ENCODE results near the gene STXBP2. TPM values are rescaled to one million over a fixed set of nuclear protein-coding genes. Genes with fewer than 3 reads are reported as not detected.

Gene STXBP2
- total and polyA plus RNA-seq, 9 donors = 1.6 to 12.4 (median 5.1) TPM

DNA sequence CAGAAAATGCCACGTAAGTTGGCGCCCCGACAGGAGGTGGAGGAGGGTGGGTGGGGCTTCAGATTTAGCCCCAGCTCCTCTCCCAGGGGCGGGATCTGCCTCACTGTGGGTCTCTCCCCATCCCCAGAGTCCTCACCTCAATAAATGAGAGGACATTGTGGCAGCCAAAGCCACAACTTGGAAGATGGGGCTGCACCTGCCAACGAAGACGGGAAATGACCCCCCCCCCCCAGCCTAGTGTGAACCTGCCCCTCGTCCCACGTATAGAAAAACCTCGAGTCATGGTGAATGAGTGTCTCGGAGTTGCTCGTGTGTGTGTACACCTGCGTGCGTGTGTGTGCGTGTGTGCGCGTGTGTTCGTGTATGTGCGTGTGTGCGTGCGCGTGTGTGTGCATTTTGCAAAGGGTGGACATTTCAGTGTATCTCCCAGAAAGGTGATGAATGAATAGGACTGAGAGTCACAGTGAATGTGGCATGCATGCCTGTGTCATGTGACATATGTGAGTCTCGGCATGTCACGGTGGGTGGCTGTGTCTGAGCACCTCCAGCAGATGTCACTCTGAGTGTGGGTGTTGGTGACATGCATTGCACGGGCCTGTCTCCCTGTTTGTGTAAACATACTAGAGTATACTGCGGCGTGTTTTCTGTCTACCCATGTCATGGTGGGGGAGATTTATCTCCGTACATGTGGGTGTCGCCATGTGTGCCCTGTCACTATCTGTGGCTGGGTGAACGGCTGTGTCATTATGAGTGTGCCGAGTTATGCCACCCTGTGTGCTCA is 42.3 kb downstream of the STXBP2 start:
- DNase-seq = no peak
- H3K4me3 ChIP-seq (ENCODE audit: low read length) = no peak overlapping the region

DNA sequence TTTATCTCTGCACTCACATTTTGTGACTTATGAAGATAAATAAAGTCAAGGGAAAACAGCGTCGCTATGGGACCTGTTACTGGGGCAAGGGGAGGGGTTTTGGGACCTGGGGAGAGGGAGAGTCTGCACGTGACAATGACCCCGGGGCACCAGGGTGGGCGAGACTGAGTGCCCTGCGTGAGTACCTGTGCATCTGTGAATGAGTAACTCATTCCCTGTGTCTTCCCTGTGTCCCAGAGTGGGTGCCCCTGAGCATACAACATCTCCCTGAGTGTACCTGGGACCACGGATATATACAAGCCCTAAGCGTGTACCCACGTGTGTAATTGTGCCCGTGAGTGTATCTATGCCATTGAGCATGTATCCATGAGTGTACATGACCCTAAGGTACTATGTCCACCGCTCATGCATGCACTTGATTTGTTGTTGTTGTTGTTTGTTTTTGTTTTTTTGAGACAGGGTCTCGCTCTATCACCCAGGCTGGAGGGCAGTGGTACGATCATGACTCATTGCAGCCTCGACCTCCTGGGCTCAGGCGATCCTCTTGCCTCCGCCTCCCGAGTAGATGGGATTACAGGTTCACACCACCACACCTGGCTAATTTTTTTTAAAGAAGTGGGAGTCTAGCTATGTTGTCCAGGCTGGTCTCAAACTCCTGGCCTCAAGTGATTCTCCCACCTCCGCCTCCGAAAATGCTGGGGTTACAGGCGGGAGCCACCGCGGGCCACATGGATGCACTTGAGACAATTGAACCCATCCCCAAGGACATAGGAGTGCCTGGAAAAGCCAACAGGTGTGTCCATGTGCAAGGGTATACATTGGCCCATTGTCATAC is 43.1 kb downstream of the STXBP2 start:
- Histone ChIP-seq H3K4me1 (ENCODE audit: control insufficient read depth, insufficient read depth, low read length) (peaks cover 12% of the 10 kb centered on the region), H3K27me3 (ENCODE audit: control insufficient read depth, insufficient read depth, low read length) (peaks cover 9% of the 10 kb centered on the region), H3K4me3 (ENCODE audit: low read length) (no peak overlapping the region), H3K27ac (ENCODE audit: low read length) (no peak overlapping the region), H3K36me3 (ENCODE audit: control insufficient read depth, insufficient read depth, low read length) (peaks cover 16% of the 10 kb centered on the region), H3K9me3 (replicated peaks; ENCODE audit: control insufficient read depth, low read depth, low read length) (no peaks in the 10 kb centered on the region)
- DNase-seq = no peak
- WGBS (ENCODE audit: insufficient coverage) = 45% methylated on average over 15 of the region's 22 CpGs

More for the DNA sequence above, 42.3 kb downstream of the STXBP2 start:
- H3K27me3 ChIP-seq (ENCODE audit: control insufficient read depth, insufficient read depth, low read length) = peaks cover 9% of the 10 kb centered on the region
- H3K9me3 ChIP-seq (replicated peaks; ENCODE audit: control insufficient read depth, low read depth, low read length) = no peaks in the 10 kb centered on the region
- 71% methylated on average over 16 of the region's 30 CpGs for WGBS (ENCODE audit: insufficient coverage)
- no peak overlapping the region for H3K27ac ChIP-seq (ENCODE audit: low read length)
- H3K36me3 ChIP-seq (ENCODE audit: control insufficient read depth, insufficient read depth, low read length) = peaks cover 16% of the 10 kb centered on the region
- peaks cover 12% of the 10 kb centered on the region for H3K4me1 ChIP-seq (ENCODE audit: control insufficient read depth, insufficient read depth, low read length)

DNA sequence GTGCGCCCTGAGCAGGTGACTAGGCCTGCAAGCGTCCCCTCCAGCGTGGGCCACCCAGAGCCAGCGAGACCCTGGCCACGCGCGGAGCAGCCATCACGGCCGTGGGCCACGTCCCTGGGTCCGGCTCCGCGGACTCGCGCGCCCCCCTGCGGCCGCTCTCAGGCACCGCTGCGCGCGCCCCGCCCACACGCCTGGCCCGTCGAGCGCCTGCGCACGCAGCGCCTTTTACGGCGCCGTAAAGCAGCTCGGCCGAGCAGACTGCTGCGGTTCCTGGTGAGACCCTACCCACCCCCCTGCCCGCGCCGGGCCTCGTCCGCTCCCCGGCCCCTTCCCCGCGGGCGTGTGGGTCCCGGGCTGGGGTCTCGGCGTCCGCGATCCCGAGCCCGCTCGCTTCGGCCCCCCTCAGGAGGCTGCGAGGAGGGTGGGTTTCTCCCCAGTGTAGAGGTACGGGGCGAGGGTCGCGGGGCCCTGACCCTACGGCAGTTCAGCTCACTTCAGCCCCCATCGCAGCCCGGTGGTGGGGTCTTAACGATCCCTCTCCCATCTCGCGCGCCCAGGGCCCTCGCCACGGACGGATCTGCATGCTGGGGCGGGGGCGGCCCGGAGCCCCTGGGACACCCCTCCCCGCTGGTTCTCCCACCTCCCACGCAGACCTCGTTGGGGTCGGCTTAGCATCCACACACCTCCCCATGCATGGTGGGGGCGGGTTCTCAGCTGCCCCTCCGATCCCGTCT is 43.9 kb downstream of the STXBP2 start, which contains the start of gene TRAPPC5:
TRAPPC5 (plus strand) TSS at position 228 of the 734 bp plus-strand sequence. CDS start 1,421 bp downstream, outside the sequence.
- Histone ChIP-seq H3K27ac (ENCODE audit: low read length) (peak within 1 kb of the TSS; percentile 65), H3K36me3 (ENCODE audit: control insufficient read depth, insufficient read depth, low read length) (peaks cover 16% of the 10 kb centered on the region), H3K9me3 (replicated peaks; ENCODE audit: control insufficient read depth, low read depth, low read length) (no peaks in the 10 kb centered on the region), H3K27me3 (ENCODE audit: control insufficient read depth, insufficient read depth, low read length) (peaks cover 9% of the 10 kb centered on the region), H3K4me3 (ENCODE audit: low read length) (peak within 1 kb of the TSS; percentile 86), H3K4me1 (ENCODE audit: control insufficient read depth, insufficient read depth, low read length) (peaks cover 12% of the 10 kb centered on the region)
- peak; percentile 94 for DNase-seq
- WGBS (ENCODE audit: insufficient coverage) = under 1% methylated on average over 75 of the region's 79 CpGs

DNA sequence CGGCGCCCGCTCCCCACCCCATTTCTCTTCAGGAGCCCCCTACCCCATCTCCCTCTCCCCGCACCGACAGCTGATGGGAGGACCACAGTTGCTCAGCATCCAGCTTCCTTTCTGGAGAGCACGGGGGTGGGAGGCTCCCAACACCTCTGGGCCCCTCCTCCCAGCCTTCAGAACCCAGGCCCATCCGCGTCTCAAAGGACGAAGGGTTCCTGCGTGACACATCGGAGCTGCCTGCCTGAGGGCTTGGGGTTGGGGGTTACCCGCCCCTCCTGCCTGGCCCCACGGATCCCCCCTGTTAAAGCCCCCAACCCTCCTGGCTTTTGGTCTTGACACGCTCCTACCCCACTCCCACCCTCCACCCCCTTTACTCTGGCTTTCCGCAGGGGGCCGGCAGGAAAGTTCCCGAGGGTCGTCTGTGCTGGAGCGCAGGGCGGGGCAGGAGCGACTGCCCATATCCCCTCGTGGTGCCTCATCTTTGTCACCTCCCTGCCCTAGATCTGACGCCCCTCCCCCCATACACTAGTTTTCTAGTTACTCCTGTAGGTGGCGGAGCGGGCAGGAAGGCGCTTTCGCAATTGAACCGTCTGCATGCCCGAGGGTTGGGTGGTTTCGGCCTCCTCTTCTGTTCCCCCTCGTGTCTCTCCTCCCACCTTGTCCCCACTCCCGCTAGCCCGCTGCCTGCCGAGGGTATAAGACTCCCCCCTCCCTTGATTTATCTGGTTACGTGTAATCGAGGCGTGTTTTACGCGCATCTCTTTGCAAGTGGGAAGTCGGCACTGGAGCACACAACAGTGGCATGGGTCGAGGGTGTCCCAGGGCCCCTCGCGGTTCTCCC is 44.6 kb downstream of the STXBP2 start:
- peak; percentile 86 for DNase-seq
- H3K27ac ChIP-seq (ENCODE audit: low read length) = peak overlapping the region; percentile 65
- WGBS (ENCODE audit: insufficient coverage) = under 1% methylated on average over 31 of the region's 43 CpGs

DNA sequence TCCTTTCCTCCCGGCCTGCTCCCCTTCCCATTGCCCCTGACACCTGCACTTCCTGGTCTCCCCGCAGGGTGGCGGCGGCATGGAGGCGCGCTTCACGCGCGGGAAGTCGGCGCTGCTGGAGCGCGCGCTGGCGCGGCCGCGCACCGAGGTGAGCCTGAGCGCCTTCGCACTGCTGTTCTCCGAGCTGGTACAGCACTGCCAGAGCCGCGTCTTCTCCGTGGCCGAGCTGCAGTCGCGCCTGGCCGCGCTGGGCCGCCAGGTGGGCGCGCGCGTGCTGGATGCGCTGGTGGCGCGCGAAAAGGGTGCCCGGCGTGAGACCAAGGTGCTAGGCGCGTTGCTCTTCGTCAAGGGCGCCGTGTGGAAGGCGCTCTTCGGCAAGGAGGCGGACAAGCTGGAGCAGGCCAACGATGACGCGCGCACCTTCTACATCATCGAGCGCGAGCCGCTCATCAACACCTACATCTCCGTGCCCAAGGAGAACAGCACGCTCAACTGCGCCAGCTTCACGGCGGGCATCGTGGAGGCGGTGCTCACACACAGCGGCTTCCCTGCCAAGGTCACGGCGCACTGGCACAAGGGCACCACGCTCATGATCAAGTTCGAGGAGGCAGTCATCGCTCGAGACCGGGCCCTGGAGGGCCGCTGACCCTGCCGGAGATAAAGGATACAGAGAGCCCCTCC is 45.4 kb downstream of the STXBP2 start:
- no peak for DNase-seq
- H3K36me3 ChIP-seq (ENCODE audit: control insufficient read depth, insufficient read depth, low read length) = peaks cover 16% of the 10 kb centered on the region
- WGBS (ENCODE audit: insufficient coverage) = 69% methylated on average over 69 of the region's 74 CpGs
- peaks cover 2% of the 10 kb centered on the region for H3K27me3 ChIP-seq (ENCODE audit: control insufficient read depth, insufficient read depth, low read length)
- no peaks in the 10 kb centered on the region for H3K9me3 ChIP-seq (replicated peaks; ENCODE audit: control insufficient read depth, low read depth, low read length)
- H3K4me1 ChIP-seq (ENCODE audit: control insufficient read depth, insufficient read depth, low read length) = peaks cover 12% of the 10 kb centered on the region
- peak overlapping the region; percentile 86 for H3K4me3 ChIP-seq (ENCODE audit: low read length)
- no peak overlapping the region for H3K27ac ChIP-seq (ENCODE audit: low read length)

More for the DNA sequence above, 44.6 kb downstream of the STXBP2 start:
- H3K27me3 ChIP-seq (ENCODE audit: control insufficient read depth, insufficient read depth, low read length) = peaks cover 7% of the 10 kb centered on the region
- H3K9me3 ChIP-seq (replicated peaks; ENCODE audit: control insufficient read depth, low read depth, low read length) = no peaks in the 10 kb centered on the region
- H3K4me3 ChIP-seq (ENCODE audit: low read length) = peak overlapping the region; percentile 86
- peaks cover 12% of the 10 kb centered on the region for H3K4me1 ChIP-seq (ENCODE audit: control insufficient read depth, insufficient read depth, low read length)
- peaks cover 16% of the 10 kb centered on the region for H3K36me3 ChIP-seq (ENCODE audit: control insufficient read depth, insufficient read depth, low read length)

DNA sequence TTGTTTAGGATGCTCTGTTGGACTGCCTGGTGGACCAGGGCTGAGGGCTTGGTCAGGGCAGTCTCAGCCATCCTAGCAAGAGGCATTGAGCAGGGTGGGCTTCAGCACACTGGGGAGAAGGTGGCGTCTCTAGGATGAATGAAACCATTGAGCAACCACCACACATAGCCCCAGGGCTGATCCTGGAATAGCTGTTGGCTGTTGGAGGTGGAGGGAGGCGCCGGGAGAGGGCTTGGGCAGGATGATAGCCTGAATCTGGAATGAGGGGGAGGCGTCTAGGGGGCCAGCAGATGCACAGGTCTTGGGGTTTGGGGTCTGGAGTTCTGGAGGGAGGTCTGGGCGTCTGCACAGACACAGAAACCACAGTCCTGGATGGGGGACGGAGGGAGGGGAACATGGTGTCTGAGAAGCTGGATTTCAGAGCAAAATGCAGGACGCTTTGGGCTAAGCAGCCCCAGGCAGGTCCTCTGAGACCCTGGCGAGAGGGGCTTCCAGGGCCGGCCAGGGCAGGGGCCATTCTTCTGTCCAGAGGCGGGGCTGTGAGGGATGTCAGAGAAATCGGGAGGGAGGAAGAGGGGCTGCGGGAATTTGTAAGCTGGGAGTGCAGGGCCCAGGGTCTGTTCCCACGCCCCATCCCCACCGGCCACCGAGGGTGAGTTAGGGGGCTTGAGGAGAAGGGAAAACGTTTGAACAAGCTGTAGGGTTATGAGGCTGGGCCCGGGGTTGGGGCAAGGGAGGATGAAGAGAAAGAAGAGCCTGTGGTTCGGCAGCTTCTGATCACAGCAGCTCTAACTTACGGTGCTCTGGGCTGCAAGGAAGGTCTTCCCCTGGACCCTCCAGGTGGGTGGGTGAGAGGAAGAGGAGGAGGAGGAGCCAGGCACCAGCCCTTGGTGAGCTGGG is 48.9 kb downstream of the STXBP2 start:
- no peak for DNase-seq
- Histone ChIP-seq H3K4me3 (ENCODE audit: low read length) (no peak overlapping the region), H3K36me3 (ENCODE audit: control insufficient read depth, insufficient read depth, low read length) (peaks cover 16% of the 10 kb centered on the region), H3K9me3 (replicated peaks; ENCODE audit: control insufficient read depth, low read depth, low read length) (no peaks in the 10 kb centered on the region), H3K27me3 (ENCODE audit: control insufficient read depth, insufficient read depth, low read length) (no peaks in the 10 kb centered on the region), H3K27ac (ENCODE audit: low read length) (no peak overlapping the region), H3K4me1 (ENCODE audit: control insufficient read depth, insufficient read depth, low read length) (peaks cover 8% of the 10 kb centered on the region)
- WGBS (ENCODE audit: insufficient coverage) = 35% methylated on average over 19 of the region's 19 CpGs

DNA sequence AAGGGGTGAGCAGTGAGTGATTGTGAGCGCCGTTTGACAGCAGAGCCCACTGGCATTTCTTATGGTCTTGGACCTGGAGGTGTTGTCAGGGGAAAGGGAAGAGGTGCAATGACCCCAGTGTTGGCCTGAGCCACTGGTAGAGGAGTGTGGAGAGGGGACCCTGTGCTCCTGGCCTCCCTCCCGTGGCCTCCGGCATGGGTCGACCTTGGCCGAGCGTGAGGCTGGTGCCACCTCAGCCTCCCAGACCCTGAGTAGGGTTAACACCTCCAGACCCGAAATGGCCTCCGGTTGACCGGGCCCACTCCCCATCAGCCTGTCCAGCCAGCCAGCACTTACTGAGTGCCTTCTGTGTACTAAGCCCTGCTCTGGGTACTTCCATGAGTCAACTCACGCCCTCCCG is 50.3 kb downstream of the STXBP2 start:
- Histone ChIP-seq H3K4me3 (ENCODE audit: low read length) (no peak overlapping the region), H3K27me3 (ENCODE audit: control insufficient read depth, insufficient read depth, low read length) (no peaks in the 10 kb centered on the region), H3K9me3 (replicated peaks; ENCODE audit: control insufficient read depth, low read depth, low read length) (no peaks in the 10 kb centered on the region), H3K27ac (ENCODE audit: low read length) (no peak overlapping the region), H3K36me3 (ENCODE audit: control insufficient read depth, insufficient read depth, low read length) (peaks cover 16% of the 10 kb centered on the region), H3K4me1 (ENCODE audit: control insufficient read depth, insufficient read depth, low read length) (no peaks in the 10 kb centered on the region)
- no peak for DNase-seq
- 79% methylated on average over 12 of the region's 12 CpGs for WGBS (ENCODE audit: insufficient coverage)

DNA sequence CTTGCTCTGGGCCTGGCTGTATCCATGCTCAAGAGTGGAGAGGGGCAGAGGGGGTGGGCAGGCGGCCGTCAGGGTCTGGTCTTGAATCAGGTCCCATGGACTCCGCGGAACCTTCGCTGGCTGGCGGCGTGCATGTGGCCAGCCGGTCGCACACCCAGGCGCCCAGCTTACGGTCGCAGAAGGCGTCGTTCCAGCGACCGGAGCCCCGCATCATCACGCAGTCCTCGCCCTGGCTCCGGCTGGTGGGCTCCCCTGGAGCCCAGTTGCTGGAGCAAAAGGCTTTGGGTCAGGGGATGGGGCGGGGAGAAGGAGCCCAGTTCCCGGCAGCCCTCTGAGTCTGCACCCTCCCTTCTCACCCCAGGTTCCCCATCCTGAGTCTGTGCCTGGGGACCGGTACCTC is 52.3 kb downstream of the STXBP2 start:
- Histone ChIP-seq H3K4me1 (ENCODE audit: control insufficient read depth, insufficient read depth, low read length) (no peaks in the 10 kb centered on the region), H3K27ac (ENCODE audit: low read length) (no peak overlapping the region), H3K9me3 (replicated peaks; ENCODE audit: control insufficient read depth, low read depth, low read length) (no peaks in the 10 kb centered on the region), H3K27me3 (ENCODE audit: control insufficient read depth, insufficient read depth, low read length) (no peaks in the 10 kb centered on the region), H3K36me3 (ENCODE audit: control insufficient read depth, insufficient read depth, low read length) (no peaks in the 10 kb centered on the region), H3K4me3 (ENCODE audit: low read length) (no peak overlapping the region)
- WGBS (ENCODE audit: insufficient coverage) = 28% methylated on average over 20 of the region's 23 CpGs
- no peak for DNase-seq

Data from muscle of leg (tissue), 11 donors.